Trophoblast cell (in vitro differentiated cells and primary cell): ENCODE data around the gene ENO2.
"Not testable (repeated sequence)": the region's sequence is repeated elsewhere in the genome, so short reads cannot be mapped to it uniquely, and the experiment has no call there.

Source experiments
- DNase-seq, 2 donors: peaks; one replicate each; pipeline ENCODE4 v3.0.0-alpha.2; 2016
- H2AFZ ChIP-seq: 2 replicates; pipeline ENCODE4 v1.6.1; 2013; ENCODE audit warnings: low read length, moderate library complexity, mild to moderate bottlenecking; ENCODE audit not compliant: insufficient read depth, poor library complexity
- H2AK5ac ChIP-seq: 2 replicates; pipeline ENCODE4 v1.6.1; 2013; ENCODE audit warnings: mild to moderate bottlenecking, low read length
- H2BK120ac ChIP-seq: 2 replicates; pipeline ENCODE4 v1.6.1; 2013; ENCODE audit warnings: low read length, mild to moderate bottlenecking, moderate library complexity; ENCODE audit not compliant: insufficient read depth, poor library complexity
- H2BK12ac ChIP-seq: 2 replicates; pipeline ENCODE4 v1.6.1; 2013; ENCODE audit warnings: mild to moderate bottlenecking, low read length, moderate library complexity
- H2BK5ac ChIP-seq: 2 replicates; pipeline ENCODE4 v1.6.1; 2013; ENCODE audit warnings: low read length, low read depth, moderate library complexity, mild to moderate bottlenecking; ENCODE audit not compliant: poor library complexity
- H3K14ac ChIP-seq: 2 replicates; pipeline ENCODE4 v1.6.1; 2013; ENCODE audit warnings: mild to moderate bottlenecking, low read length
- H3K18ac ChIP-seq: 2 replicates; pipeline ENCODE4 v1.6.1; 2013; ENCODE audit warnings: mild to moderate bottlenecking, low read length
- H3K23ac ChIP-seq: 2 replicates; pipeline ENCODE4 v1.6.1; 2013; ENCODE audit warnings: low read length
- H3K27ac ChIP-seq: 2 replicates; pipeline ENCODE4 v1.5.1; 2013; ENCODE audit warnings: low read depth, mild to moderate bottlenecking, inconsistent platforms, low read length, moderate library complexity
- H3K27me3 ChIP-seq: 2 replicates; pipeline ENCODE4 v1.6.1; 2013; ENCODE audit warnings: inconsistent platforms, mild to moderate bottlenecking, low read length, moderate library complexity; ENCODE audit not compliant: insufficient read depth
- H3K36me3 ChIP-seq, 2 experiments: 1 replicate in 1 of 2; 2 replicates in 1 of 2; pipeline ENCODE4 v1.6.1; 2013; ENCODE audit warnings: low read length in 2 of 2, mild to moderate bottlenecking in 2 of 2, moderate library complexity in 1 of 2; ENCODE audit not compliant: insufficient read depth in 2 of 2, control insufficient read depth in 1 of 2
- H3K4ac ChIP-seq: 2 replicates; pipeline ENCODE4 v1.6.1; 2013; ENCODE audit warnings: low read depth, mild to moderate bottlenecking, low read length, moderate library complexity
- H3K4me1 ChIP-seq, 2 experiments: 1 replicate in 1 of 2; 2 replicates in 1 of 2; pipeline ENCODE4 v1.6.1; 2013; ENCODE audit warnings: low read length in 2 of 2, mild to moderate bottlenecking in 2 of 2, moderate library complexity in 1 of 2; ENCODE audit not compliant: insufficient read depth in 2 of 2, control insufficient read depth in 1 of 2
- H3K4me2 ChIP-seq: 2 replicates; pipeline ENCODE4 v1.6.1; 2013; ENCODE audit warnings: inconsistent platforms, mild to moderate bottlenecking, low read length, moderate library complexity
- H3K4me3 ChIP-seq: 2 replicates; pipeline ENCODE4 v1.5.1; 2013; ENCODE audit warnings: mild to moderate bottlenecking, low read depth, low read length, inconsistent platforms
- H3K79me1 ChIP-seq: one replicate; pipeline ENCODE4 v1.6.1; 2013; ENCODE audit warnings: low read length
- H3K79me2 ChIP-seq: 2 replicates; pipeline ENCODE4 v1.6.1; 2013; ENCODE audit warnings: low read length, mild to moderate bottlenecking; ENCODE audit not compliant: control insufficient read depth, insufficient read depth, poor library complexity
- H3K9ac ChIP-seq: 2 replicates; pipeline ENCODE4 v1.6.1; 2013; ENCODE audit warnings: mild to moderate bottlenecking, low read length
- H3K9me3 ChIP-seq: 2 replicates; pipeline ENCODE4 v1.6.1; 2013; ENCODE audit warnings: low read depth, mild to moderate bottlenecking, control low read depth, inconsistent platforms, low read length; ENCODE audit not compliant: insufficient read depth
- H4K12ac ChIP-seq: 2 replicates; pipeline ENCODE4 v1.6.1; 2013; ENCODE audit warnings: low read depth, mild to moderate bottlenecking, low read length, moderate library complexity
- H4K8ac ChIP-seq: 2 replicates; pipeline ENCODE4 v1.6.1; 2013; ENCODE audit warnings: low read depth, mild to moderate bottlenecking, low read length, moderate library complexity
- H4K91ac ChIP-seq: one replicate; pipeline ENCODE4 v1.6.1; 2013; ENCODE audit warnings: low read depth, mild to moderate bottlenecking, low read length, moderate library complexity
- WGBS: extraction: QIAGEN DNeasy Blood & Tissue Kit; methylation state at CpG from one replicate; pipeline ENCODE4 v1.1.7; 2013; ENCODE audit warnings: missing lambda C conversion rate; ENCODE audit not compliant: insufficient read length, insufficient coverage; ENCODE audit errors: extremely low coverage; 5-methylcytosine and 5-hydroxymethylcytosine counted together

ENO2 gene

GRCh38 chr12:6904280-6905276 lies 9.8 kb upstream of the ENO2 start, which contains the start of gene LRRC23:
TSS of gene LRRC23 (plus strand) at chr12:6904822. CDS start at chr12:6905634, 812 bp downstream.
- Histone ChIP-seq H3K36me3 (no peaks in the 10 kb centered on the region), H3K18ac (peak within 1 kb of the TSS; percentile 67), H2AFZ (peak within 1 kb of the TSS; percentile 86), H3K14ac (peak within 1 kb of the TSS; percentile 93), H3K23ac (no peak within 1 kb of the TSS), H3K9me3 (no peaks in the 10 kb centered on the region), H3K27ac (no peak within 1 kb of the TSS), H2BK120ac (peak within 1 kb of the TSS; percentile 56), H3K9ac (peak within 1 kb of the TSS; percentile 8), H4K8ac (peak within 1 kb of the TSS; percentile 94), H2AK5ac (peak within 1 kb of the TSS; percentile 48), H2BK5ac (peak within 1 kb of the TSS; percentile 41), H4K91ac (peak within 1 kb of the TSS; percentile 78), H3K27me3 (no peaks in the 10 kb centered on the region), H3K4me2 (peak within 1 kb of the TSS; percentile 65), H3K4ac (peak within 1 kb of the TSS; percentile 60), H2BK12ac (no peak within 1 kb of the TSS), H3K79me2 (peaks cover 3% of the 10 kb centered on the region), H3K4me1 (peaks cover 4 to 6% of the 10 kb centered on the region in 2 experiments), H3K4me3 (peak within 1 kb of the TSS; percentile 76), H4K12ac (peak within 1 kb of the TSS; percentile 87), H3K79me1 (peaks cover 8% of the 10 kb centered on the region)
- peak; percentile 91 to 96 for DNase-seq
- WGBS, result no CpG with 5 or more reads among the region's 34 CpGs

- H3K4me2 ChIP-seq, result peak overlapping the region; percentile 65
- peaks cover 4 to 6% of the 10 kb centered on the region in 2 experiments for H3K4me1 ChIP-seq
- H3K4me3 ChIP-seq, result no peak overlapping the region
- no peak overlapping the region for H2BK5ac ChIP-seq
- H3K79me2 ChIP-seq, result peaks cover 3% of the 10 kb centered on the region
- no peak overlapping the region for H2BK12ac ChIP-seq
- H4K8ac ChIP-seq, result peak overlapping the region; percentile 94
- H3K9me3 ChIP-seq, result no peaks in the 10 kb centered on the region
- H2AK5ac ChIP-seq, result no peak overlapping the region
- no peak overlapping the region for H2AFZ ChIP-seq
- no peak overlapping the region for H2BK120ac ChIP-seq
- H3K27ac ChIP-seq, result no peak overlapping the region
- H3K79me1 ChIP-seq, result peaks cover 8% of the 10 kb centered on the region
- no peak for DNase-seq
- H4K91ac ChIP-seq, result no peak overlapping the region
- H3K23ac ChIP-seq, result no peak overlapping the region
- no peak overlapping the region for H3K14ac ChIP-seq
- no peak overlapping the region for H3K4ac ChIP-seq
- H3K9ac ChIP-seq, result no peak overlapping the region
- H3K18ac ChIP-seq, result no peak overlapping the region
- no peaks in the 10 kb centered on the region for H3K36me3 ChIP-seq
- H3K27me3 ChIP-seq, result no peaks in the 10 kb centered on the region
- no CpG with 5 or more reads among the region's 5 CpGs for WGBS
- peak overlapping the region; percentile 78 for H4K12ac ChIP-seq
Observed at GRCh38 chr12:6905414-6906040, 8.9 kb upstream of the ENO2 start.

GRCh38 chr12:6908141-6908540 lies 6.2 kb upstream of the ENO2 start:
- H3K79me1 ChIP-seq, H2AFZ ChIP-seq, H3K23ac ChIP-seq, H3K36me3 ChIP-seq, H2AK5ac ChIP-seq, H3K14ac ChIP-seq, H2BK12ac ChIP-seq, H4K8ac ChIP-seq, H3K4me1 ChIP-seq, H3K4ac ChIP-seq, H3K9me3 ChIP-seq, H3K27me3 ChIP-seq, H4K12ac ChIP-seq, H3K4me3 ChIP-seq, H2BK120ac ChIP-seq, H3K18ac ChIP-seq, H3K79me2 ChIP-seq, H3K9ac ChIP-seq, H3K27ac ChIP-seq, H4K91ac ChIP-seq, H3K4me2 ChIP-seq, DNase-seq, H2BK5ac ChIP-seq: not testable (repeated sequence)
- WGBS, result no CpG with 5 or more reads among the region's 11 CpGs

GRCh38 chr12:6909421-6910145 lies 4.8 kb upstream of the ENO2 start:
- no peak overlapping the region for H3K4me2 ChIP-seq
- no peak overlapping the region for H3K18ac ChIP-seq
- no peak overlapping the region for H2AK5ac ChIP-seq
- peaks cover 4 to 9% of the 10 kb centered on the region in 2 experiments for H3K4me1 ChIP-seq
- DNase-seq, result no peak
- H3K9ac ChIP-seq, result no peak overlapping the region
- peaks cover 9% of the 10 kb centered on the region for H3K27me3 ChIP-seq
- no CpG with 5 or more reads among the region's 4 CpGs for WGBS
- no peak overlapping the region for H3K4ac ChIP-seq
- H3K14ac ChIP-seq, result no peak overlapping the region
- no peak overlapping the region for H2BK5ac ChIP-seq
- H3K79me1 ChIP-seq, result peaks cover 4% of the 10 kb centered on the region
- H3K36me3 ChIP-seq, result no peaks in the 10 kb centered on the region
- H2BK12ac ChIP-seq, result no peak overlapping the region
- no peaks in the 10 kb centered on the region for H3K9me3 ChIP-seq
- H4K91ac ChIP-seq, result no peak overlapping the region
- no peak overlapping the region for H3K4me3 ChIP-seq
- no peak overlapping the region for H3K27ac ChIP-seq
- no peak overlapping the region for H2AFZ ChIP-seq
- H4K12ac ChIP-seq, result no peak overlapping the region
- no peak overlapping the region for H2BK120ac ChIP-seq
- H3K23ac ChIP-seq, result no peak overlapping the region
- peaks cover 3% of the 10 kb centered on the region for H3K79me2 ChIP-seq
- H4K8ac ChIP-seq, result no peak overlapping the region
